Kidney epithelial cell (primary cell): ENCODE data around the gene CCDC186. TPM values are rescaled to one million over a fixed set of nuclear protein-coding genes. Genes with fewer than 3 reads are reported as not detected.

ENCODE experiments used
- DNase-seq: peaks from one replicate; pipeline ENCODE4 v3.0.0-alpha.2; 2010; ENCODE audit warnings: low read depth
- H3K27me3 ChIP-seq: 2 replicates; pipeline ENCODE4 v1.6.0; 2011; ENCODE audit warnings: low read length; ENCODE audit not compliant: control insufficient read depth, insufficient read depth
- H3K36me3 ChIP-seq: 2 replicates; pipeline ENCODE4 v1.5.1; 2011; ENCODE audit warnings: low read length; ENCODE audit not compliant: control insufficient read depth, insufficient read depth
- H3K4me3 ChIP-seq: 2 replicates; pipeline ENCODE4 v1.5.1; 2011; ENCODE audit warnings: low read depth, mild to moderate bottlenecking, control low read depth, low read length
- CTCF ChIP-seq: IDR thresholded peaks from 2 replicates; pipeline ENCODE4 v1.5.1; 2011; ENCODE audit warnings: mild to moderate bottlenecking, moderate library complexity, low read length, control low read depth, inconsistent platforms; ENCODE audit not compliant: insufficient read depth, poor library complexity, severe bottlenecking
- total RNA-seq: library from RNA; depleted of rRNA; stranded (reverse); fragments of >200 nt; gene quantifications from 2 replicates; pipeline ENCODE4 v1.2.3, GENCODE V29; 2015

CCDC186 gene
- total RNA-seq, 1 donor from 2014 or later, result 14.1 TPM

- no peak for DNase-seq
- no peaks in the 10 kb centered on the region for H3K27me3 ChIP-seq
- TF ChIP-seq CTCF, result peak; percentile 4
Observed at GRCh38 chr10:114110174-114110972, 63.6 kb downstream of the CCDC186 start.

DNA sequence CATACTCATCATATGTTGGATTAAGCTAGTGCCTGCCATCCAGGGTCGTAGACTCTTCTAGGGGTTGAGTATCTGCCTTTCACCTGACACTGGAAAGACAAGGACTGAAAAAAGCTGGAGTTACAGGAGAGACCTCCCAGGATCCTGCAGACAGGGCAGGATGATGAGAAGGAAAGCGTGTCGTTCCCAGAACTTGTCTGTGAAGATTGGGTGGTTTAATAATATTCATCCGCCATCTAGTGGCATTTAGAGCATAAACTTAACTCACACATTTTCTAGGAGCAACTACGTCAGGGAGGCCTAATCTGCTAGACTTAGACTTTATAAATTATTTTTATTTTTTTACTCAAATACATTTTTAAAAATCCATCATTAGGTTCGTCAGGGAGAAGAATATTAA is 70.7 kb downstream of the CCDC186 start:
- peak; percentile 46 for TF ChIP-seq CTCF
- Histone ChIP-seq H3K4me3 (no peak overlapping the region), H3K36me3 (no peaks in the 10 kb centered on the region), H3K27me3 (peaks cover 8% of the 10 kb centered on the region)
- DNase-seq, result no peak

More at GRCh38 chr10:114110174-114110972, 63.6 kb downstream of the CCDC186 start:
- no peaks in the 10 kb centered on the region for H3K36me3 ChIP-seq
- H3K4me3 ChIP-seq, result no peak overlapping the region

DNA sequence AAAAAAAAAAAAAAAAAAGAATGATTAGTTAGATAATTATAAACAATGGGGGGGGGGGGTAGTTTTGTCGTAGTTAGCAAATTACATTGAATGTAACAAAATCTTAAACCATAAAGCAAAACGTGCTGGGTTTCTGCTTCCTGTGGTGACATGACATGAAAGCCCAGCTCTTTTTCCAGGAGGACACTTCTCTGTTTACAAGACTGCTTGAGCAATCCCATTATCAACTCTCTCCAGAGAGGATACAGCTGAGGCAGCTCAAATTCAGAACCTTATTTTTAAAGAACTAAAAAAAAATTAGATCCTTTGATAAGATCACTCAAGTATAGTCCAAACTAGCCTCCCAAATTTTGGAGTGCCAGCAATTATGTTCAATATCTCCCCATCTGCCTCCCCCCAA is 71.7 kb downstream of the CCDC186 start:
- DNase-seq, result no peak
- TF ChIP-seq CTCF, result no peak
- Histone ChIP-seq H3K36me3 (no peaks in the 10 kb centered on the region), H3K4me3 (no peak overlapping the region), H3K27me3 (peaks cover 8% of the 10 kb centered on the region)

- DNase-seq, result no peak
- TF ChIP-seq CTCF, result no peak
- H3K36me3 ChIP-seq, result no peaks in the 10 kb centered on the region
- peak overlapping the region; percentile 26 for H3K4me3 ChIP-seq
- H3K27me3 ChIP-seq, result peaks cover 8% of the 10 kb centered on the region
Observed at GRCh38 chr10:114100848-114101741, 72.9 kb downstream of the CCDC186 start.

DNA sequence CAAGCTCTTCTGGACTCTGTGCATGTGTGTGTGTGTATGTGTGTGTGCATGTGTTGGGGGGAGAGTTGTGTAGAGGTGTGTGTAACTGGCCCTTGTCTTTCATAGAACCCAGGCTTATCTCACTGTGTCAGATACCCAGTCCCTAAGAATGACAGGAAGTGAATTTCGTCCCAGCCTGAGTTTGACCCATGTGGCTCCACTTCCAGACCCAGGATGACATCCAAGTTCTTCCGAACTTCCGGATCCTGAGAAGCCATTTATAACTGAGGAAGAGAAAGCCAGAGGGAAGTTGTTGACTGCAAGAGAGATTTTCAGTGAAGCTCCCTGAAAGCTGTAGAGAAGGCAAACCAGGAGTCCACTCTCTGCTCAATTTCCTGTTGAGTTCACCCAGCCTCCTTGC is 77.1 kb downstream of the CCDC186 start:
- Histone ChIP-seq H3K27me3 (peaks cover 5% of the 10 kb centered on the region), H3K36me3 (no peaks in the 10 kb centered on the region), H3K4me3 (no peak overlapping the region)
- no peak for TF ChIP-seq CTCF
- DNase-seq, result no peak
